ENCODE results near the gene ARHGAP10. TPM values are rescaled to one million over a fixed set of nuclear protein-coding genes. Genes with fewer than 3 reads are reported as not detected.

Gene ARHGAP10
- total RNA-seq, 1 experiment from 2014 or later = 4.8 TPM

DNA sequence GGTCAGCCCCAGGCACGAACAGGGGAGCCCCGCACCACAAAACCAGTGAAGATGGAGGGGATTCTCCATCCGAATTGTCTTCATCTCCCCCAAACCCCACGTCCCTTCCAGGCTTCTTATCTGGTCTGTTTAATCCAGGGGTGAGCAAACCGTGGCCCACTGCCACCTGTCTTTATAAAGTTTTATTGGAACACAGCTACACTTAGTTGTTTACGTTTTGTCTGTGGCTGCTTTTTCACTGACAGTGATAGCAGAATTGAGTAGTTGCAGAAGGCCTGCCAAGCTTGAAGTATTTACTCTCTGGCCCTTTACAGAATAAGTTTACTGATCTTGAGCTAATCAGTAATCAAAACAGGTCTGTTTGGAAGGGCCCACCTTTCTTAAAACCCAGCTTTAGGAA is 324.0 kb downstream of the ARHGAP10 start:
- Histone ChIP-seq H3K4me1 (ENCODE audit: insufficient read depth, low read length, poor library complexity, severe bottlenecking) (peaks cover 47% of the 10 kb centered on the region), H3K27me3 (replicated peaks; ENCODE audit: insufficient read depth, low read depth, low read length, poor library complexity) (no peaks in the 10 kb centered on the region), H3K9me3 (ENCODE audit: low read depth, low read length, poor library complexity, severe bottlenecking) (no peaks in the 10 kb centered on the region), H3K4me3 (ENCODE audit: low read depth, low read length, poor library complexity, severe bottlenecking) (no peak overlapping the region), H3K36me3 (ENCODE audit: insufficient read depth, low read length, poor library complexity, severe bottlenecking) (no peaks in the 10 kb centered on the region), H3K27ac (ENCODE audit: low read depth, low read length, poor library complexity, severe bottlenecking) (no peak overlapping the region)
- DNase-seq (ENCODE audit: low spot score) = no peak
- no TSS peak for BruUV-seq (replicated peaks)
- intact Hi-C loops (cut with micrococcal nuclease; ENCODE audit: unreplicated experiment) = no loop called here
- no peak for TF ChIP-seq EZH2 (IDR thresholded peaks at IDR 0.05; ENCODE audit: borderline replicate concordance, low read depth, low read length, poor library complexity, severe bottlenecking)
- TF ChIP-seq, protein P1, sequence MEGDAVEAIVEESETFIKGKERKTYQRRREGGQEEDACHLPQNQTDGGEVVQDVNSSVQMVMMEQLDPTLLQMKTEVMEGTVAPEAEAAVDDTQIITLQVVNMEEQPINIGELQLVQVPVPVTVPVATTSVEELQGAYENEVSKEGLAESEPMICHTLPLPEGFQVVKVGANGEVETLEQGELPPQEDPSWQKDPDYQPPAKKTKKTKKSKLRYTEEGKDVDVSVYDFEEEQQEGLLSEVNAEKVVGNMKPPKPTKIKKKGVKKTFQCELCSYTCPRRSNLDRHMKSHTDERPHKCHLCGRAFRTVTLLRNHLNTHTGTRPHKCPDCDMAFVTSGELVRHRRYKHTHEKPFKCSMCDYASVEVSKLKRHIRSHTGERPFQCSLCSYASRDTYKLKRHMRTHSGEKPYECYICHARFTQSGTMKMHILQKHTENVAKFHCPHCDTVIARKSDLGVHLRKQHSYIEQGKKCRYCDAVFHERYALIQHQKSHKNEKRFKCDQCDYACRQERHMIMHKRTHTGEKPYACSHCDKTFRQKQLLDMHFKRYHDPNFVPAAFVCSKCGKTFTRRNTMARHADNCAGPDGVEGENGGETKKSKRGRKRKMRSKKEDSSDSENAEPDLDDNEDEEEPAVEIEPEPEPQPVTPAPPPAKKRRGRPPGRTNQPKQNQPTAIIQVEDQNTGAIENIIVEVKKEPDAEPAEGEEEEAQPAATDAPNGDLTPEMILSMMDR (conservative IDR thresholded peaks at IDR 0.05; ENCODE audit: low read depth, low read length) = no peak
- ChIA-PET POLR2A (ENCODE audit: low non-redundant PET) (no interaction called here), CTCF (no interaction called here)

DNA sequence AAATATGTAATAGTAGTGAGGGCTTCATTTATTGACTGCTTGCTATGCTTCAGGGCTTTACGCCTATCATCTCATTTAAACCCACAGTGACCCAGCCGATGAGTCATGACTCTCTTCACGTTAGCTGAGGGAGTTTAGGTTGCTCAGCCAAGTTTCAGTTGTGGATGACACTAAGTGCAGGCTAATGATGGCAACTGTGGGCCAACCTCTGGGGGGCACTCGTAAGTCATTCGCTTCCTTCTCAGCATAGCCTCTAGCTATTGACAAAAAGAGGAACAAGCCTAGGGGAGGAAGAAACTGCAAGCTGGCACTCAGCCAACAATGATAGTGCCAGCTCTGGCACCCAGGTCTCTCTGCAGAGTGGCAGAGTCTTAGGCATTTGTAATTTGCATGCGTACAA is 325.0 kb downstream of the ARHGAP10 start:
- H3K9me3 ChIP-seq (ENCODE audit: low read depth, low read length, poor library complexity, severe bottlenecking) = no peaks in the 10 kb centered on the region
- no TSS peak for BruUV-seq (replicated peaks)
- H3K4me3 ChIP-seq (ENCODE audit: low read depth, low read length, poor library complexity, severe bottlenecking) = no peak overlapping the region
- H3K4me1 ChIP-seq (ENCODE audit: insufficient read depth, low read length, poor library complexity, severe bottlenecking) = peaks cover 49% of the 10 kb centered on the region
- no peak overlapping the region for H3K27ac ChIP-seq (ENCODE audit: low read depth, low read length, poor library complexity, severe bottlenecking)
- no peaks in the 10 kb centered on the region for H3K27me3 ChIP-seq (replicated peaks; ENCODE audit: insufficient read depth, low read depth, low read length, poor library complexity)
- intact Hi-C loops (cut with micrococcal nuclease; ENCODE audit: unreplicated experiment) = no loop called here
- ChIA-PET CTCF (no interaction called here), POLR2A (ENCODE audit: low non-redundant PET) (no interaction called here)
- no peak for TF ChIP-seq EZH2 (IDR thresholded peaks at IDR 0.05; ENCODE audit: borderline replicate concordance, low read depth, low read length, poor library complexity, severe bottlenecking)
- TF ChIP-seq, protein P1 (conservative IDR thresholded peaks at IDR 0.05; ENCODE audit: low read depth, low read length) = peak; percentile 50
- no peaks in the 10 kb centered on the region for H3K36me3 ChIP-seq (ENCODE audit: insufficient read depth, low read length, poor library complexity, severe bottlenecking)
- peak; percentile 70 for DNase-seq (ENCODE audit: low spot score)

DNA sequence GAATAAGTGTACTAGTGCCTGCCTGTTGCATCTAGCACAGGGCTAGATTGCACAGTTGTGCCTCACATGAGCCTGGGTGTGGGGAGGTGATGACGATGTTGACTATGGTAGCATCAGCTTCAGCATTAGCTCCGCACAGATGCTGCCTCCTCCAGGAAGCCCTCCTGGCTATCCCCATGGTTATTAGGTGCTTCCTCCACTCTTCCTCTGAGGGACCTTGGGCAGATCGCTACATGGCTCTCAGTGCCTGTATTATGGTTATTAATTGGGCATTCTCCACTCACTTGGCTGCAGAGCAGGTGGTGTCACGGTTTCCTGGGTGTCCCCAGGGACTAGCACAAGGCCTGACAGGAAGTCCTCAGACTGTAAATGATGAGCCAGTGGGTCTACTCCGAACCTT is 325.6 kb downstream of the ARHGAP10 start:
- H3K27ac ChIP-seq (ENCODE audit: low read depth, low read length, poor library complexity, severe bottlenecking) = no peak overlapping the region
- intact Hi-C loops (cut with micrococcal nuclease; ENCODE audit: unreplicated experiment) = no loop called here
- ChIA-PET POLR2A (ENCODE audit: low non-redundant PET) (interaction anchor here (0.7 kb wide), 1 partner anchor 1353 kb away, joined by 3 read pairs; no protein-coding TSS in a partner anchor), CTCF (no interaction called here)
- no peak overlapping the region for H3K4me3 ChIP-seq (ENCODE audit: low read depth, low read length, poor library complexity, severe bottlenecking)
- H3K9me3 ChIP-seq (ENCODE audit: low read depth, low read length, poor library complexity, severe bottlenecking) = no peaks in the 10 kb centered on the region
- no peaks in the 10 kb centered on the region for H3K36me3 ChIP-seq (ENCODE audit: insufficient read depth, low read length, poor library complexity, severe bottlenecking)
- no peaks in the 10 kb centered on the region for H3K27me3 ChIP-seq (replicated peaks; ENCODE audit: insufficient read depth, low read depth, low read length, poor library complexity)
- no peak for DNase-seq (ENCODE audit: low spot score)
- no TSS peak for BruUV-seq (replicated peaks)
- TF ChIP-seq, protein P1 (conservative IDR thresholded peaks at IDR 0.05; ENCODE audit: low read depth, low read length) = no peak
- no peak for TF ChIP-seq EZH2 (IDR thresholded peaks at IDR 0.05; ENCODE audit: borderline replicate concordance, low read depth, low read length, poor library complexity, severe bottlenecking)
- peaks cover 43% of the 10 kb centered on the region for H3K4me1 ChIP-seq (ENCODE audit: insufficient read depth, low read length, poor library complexity, severe bottlenecking)

Measured in A673 (cell line).